ENCODE data around the gene JADE2.

The JADE2 gene

GRCh38 chr5:134577796-134578577, 52.5 kb downstream of the JADE2 start:
- no peak overlapping the region for H2AFZ ChIP-seq (ENCODE audit: low read length)
- H4K20me1 ChIP-seq (ENCODE audit: insufficient read depth, low read length), result no peaks in the 10 kb centered on the region
- no peaks in the 10 kb centered on the region for H3K9me3 ChIP-seq (ENCODE audit: low read length)
- no peak overlapping the region for H3K9ac ChIP-seq (ENCODE audit: low read length)
- H3K9me2 ChIP-seq (ENCODE audit: low read depth, low read length), result no peaks in the 10 kb centered on the region
- H3K27ac ChIP-seq (ENCODE audit: low read depth, low read length, poor library complexity, severe bottlenecking), result no peak overlapping the region
- no peak overlapping the region for H3K4me3 ChIP-seq (ENCODE audit: low read depth, low read length, poor library complexity, severe bottlenecking)
- H3K36me3 ChIP-seq (ENCODE audit: insufficient read depth, low read length), result peaks cover 70% of the 10 kb centered on the region
- no peaks in the 10 kb centered on the region for H3K79me2 ChIP-seq (ENCODE audit: insufficient read depth, low read length)
- H3F3A ChIP-seq (ENCODE audit: insufficient read depth, low read length), result no peaks in the 10 kb centered on the region
- H3K4me2 ChIP-seq (ENCODE audit: low read length), result no peak overlapping the region
- no peaks in the 10 kb centered on the region for H3K27me3 ChIP-seq (ENCODE audit: insufficient read depth, low read length)
- TF ChIP-seq EZH2 (IDR thresholded peaks at IDR 0.05; ENCODE audit: borderline replicate concordance, low read length), result no peak
- TF ChIP-seq, protein P1, sequence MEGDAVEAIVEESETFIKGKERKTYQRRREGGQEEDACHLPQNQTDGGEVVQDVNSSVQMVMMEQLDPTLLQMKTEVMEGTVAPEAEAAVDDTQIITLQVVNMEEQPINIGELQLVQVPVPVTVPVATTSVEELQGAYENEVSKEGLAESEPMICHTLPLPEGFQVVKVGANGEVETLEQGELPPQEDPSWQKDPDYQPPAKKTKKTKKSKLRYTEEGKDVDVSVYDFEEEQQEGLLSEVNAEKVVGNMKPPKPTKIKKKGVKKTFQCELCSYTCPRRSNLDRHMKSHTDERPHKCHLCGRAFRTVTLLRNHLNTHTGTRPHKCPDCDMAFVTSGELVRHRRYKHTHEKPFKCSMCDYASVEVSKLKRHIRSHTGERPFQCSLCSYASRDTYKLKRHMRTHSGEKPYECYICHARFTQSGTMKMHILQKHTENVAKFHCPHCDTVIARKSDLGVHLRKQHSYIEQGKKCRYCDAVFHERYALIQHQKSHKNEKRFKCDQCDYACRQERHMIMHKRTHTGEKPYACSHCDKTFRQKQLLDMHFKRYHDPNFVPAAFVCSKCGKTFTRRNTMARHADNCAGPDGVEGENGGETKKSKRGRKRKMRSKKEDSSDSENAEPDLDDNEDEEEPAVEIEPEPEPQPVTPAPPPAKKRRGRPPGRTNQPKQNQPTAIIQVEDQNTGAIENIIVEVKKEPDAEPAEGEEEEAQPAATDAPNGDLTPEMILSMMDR (IDR thresholded peaks at IDR 0.05; ENCODE audit: low read length), result peak; percentile 92
- no peaks in the 10 kb centered on the region for H3K4me1 ChIP-seq (ENCODE audit: insufficient read depth, low read length, severe bottlenecking)

- Histone ChIP-seq H2AFZ (ENCODE audit: low read length) (no peak overlapping the region), H4K20me1 (ENCODE audit: insufficient read depth, low read length) (no peaks in the 10 kb centered on the region), H3F3A (ENCODE audit: insufficient read depth, low read length) (no peaks in the 10 kb centered on the region), H3K36me3 (ENCODE audit: insufficient read depth, low read length) (peaks cover 63% of the 10 kb centered on the region), H3K27me3 (ENCODE audit: insufficient read depth, low read length) (no peaks in the 10 kb centered on the region), H3K4me1 (ENCODE audit: insufficient read depth, low read length, severe bottlenecking) (no peaks in the 10 kb centered on the region), H3K27ac (ENCODE audit: low read depth, low read length, poor library complexity, severe bottlenecking) (no peak overlapping the region), H3K4me2 (ENCODE audit: low read length) (no peak overlapping the region), H3K9ac (ENCODE audit: low read length) (no peak overlapping the region), H3K79me2 (ENCODE audit: insufficient read depth, low read length) (no peaks in the 10 kb centered on the region), H3K9me2 (ENCODE audit: low read depth, low read length) (no peaks in the 10 kb centered on the region), H3K4me3 (ENCODE audit: low read depth, low read length, poor library complexity, severe bottlenecking) (no peak overlapping the region), H3K9me3 (ENCODE audit: low read length) (no peaks in the 10 kb centered on the region)
- TF ChIP-seq, protein P1 (IDR thresholded peaks at IDR 0.05; ENCODE audit: low read length), result no peak
- TF ChIP-seq EZH2 (IDR thresholded peaks at IDR 0.05; ENCODE audit: borderline replicate concordance, low read length), result no peak
Measured at GRCh38 chr5:134578578-134579283, 53.3 kb downstream of the JADE2 start.

DNA sequence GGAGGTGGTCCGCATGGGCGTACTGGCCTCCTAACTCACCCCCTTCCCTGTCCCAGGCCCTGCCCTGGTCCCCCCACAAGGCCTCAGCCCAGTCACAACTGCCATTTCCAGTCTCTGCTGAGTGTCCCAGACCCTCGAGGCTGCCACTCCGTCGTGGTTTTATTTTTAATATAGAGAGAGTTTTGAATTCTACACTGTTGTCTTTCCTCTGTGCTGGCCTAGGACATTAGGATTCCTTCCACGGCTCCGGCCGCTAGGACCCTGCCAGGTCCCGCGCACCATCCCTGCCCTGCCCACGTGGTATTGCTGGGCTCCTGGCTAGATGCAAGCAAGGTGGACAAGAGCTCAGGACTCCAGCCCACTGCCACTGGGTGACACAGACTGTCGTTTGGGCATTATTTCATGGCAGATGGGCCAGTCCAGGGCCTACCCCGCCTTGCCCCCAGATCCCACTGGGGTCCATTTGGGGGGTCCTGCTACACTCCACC, 53.9 kb downstream of the JADE2 start:
- no peak overlapping the region for H2AFZ ChIP-seq (ENCODE audit: low read length)
- H3K36me3 ChIP-seq (ENCODE audit: insufficient read depth, low read length), result peaks cover 57% of the 10 kb centered on the region
- H3K4me3 ChIP-seq (ENCODE audit: low read depth, low read length, poor library complexity, severe bottlenecking), result no peak overlapping the region
- no peak overlapping the region for H3K4me2 ChIP-seq (ENCODE audit: low read length)
- no peak for TF ChIP-seq EZH2 (IDR thresholded peaks at IDR 0.05; ENCODE audit: borderline replicate concordance, low read length)
- TF ChIP-seq, protein P1 (IDR thresholded peaks at IDR 0.05; ENCODE audit: low read length), result no peak
- no peaks in the 10 kb centered on the region for H3K4me1 ChIP-seq (ENCODE audit: insufficient read depth, low read length, severe bottlenecking)
- H3K9me3 ChIP-seq (ENCODE audit: low read length), result no peaks in the 10 kb centered on the region
- H3K9ac ChIP-seq (ENCODE audit: low read length), result no peak overlapping the region
- H3K9me2 ChIP-seq (ENCODE audit: low read depth, low read length), result no peaks in the 10 kb centered on the region
- H3K27me3 ChIP-seq (ENCODE audit: insufficient read depth, low read length), result no peaks in the 10 kb centered on the region
- no peaks in the 10 kb centered on the region for H4K20me1 ChIP-seq (ENCODE audit: insufficient read depth, low read length)
- H3F3A ChIP-seq (ENCODE audit: insufficient read depth, low read length), result no peaks in the 10 kb centered on the region
- no peaks in the 10 kb centered on the region for H3K79me2 ChIP-seq (ENCODE audit: insufficient read depth, low read length)
- no peak overlapping the region for H3K27ac ChIP-seq (ENCODE audit: low read depth, low read length, poor library complexity, severe bottlenecking)

Data from OCI-LY1 (cell line).